K562 (cell line): ENCODE results near the gene ARFGEF2. TPM values are rescaled to one million over a fixed set of nuclear protein-coding genes. Genes with fewer than 3 reads are reported as not detected.

Source experiments
- ATAC-seq: fragments of 200-7000 bp; cut with Tn5 transposase; 3 replicates; pipeline ENCODE4 v1.9.1; 2020; ENCODE audit warnings: moderate library complexity
- BruUV-seq: library from RNA; stranded (reverse); fragments of 400-500 nt; replicated peaks from 2 replicates; lab custom pipeline; 2021; lab: Mats Ljungman, UMichigan
- CTCF ChIA-PET: fragments of 300-600 bp; formaldehyde crosslinking; extraction: SDS; loops from one replicate; lab custom pipeline; 2021; ENCODE audit warnings: low intra/inter-chr PET ratio; lab: Yijun Ruan, JAX
- POLR2A ChIA-PET: fragments of 300-600, 350-650 bp; sonication (Branson Sonifier 250); formaldehyde crosslinking; extraction: SDS; loops from one replicate; lab custom pipeline; 2021; ENCODE audit warnings: antibody characterized with exemption, inconsistent platforms; lab: Yijun Ruan, JAX
- DNase-seq, 4 experiments: peaks; one replicate each; pipeline versions ENCODE4 v3.0.0 to v3.0.0-alpha.2; 2011 to 2018; ENCODE audit warnings: low spot score in 3 of 4, mixed read lengths in 3 of 4; ENCODE audit errors: extremely low read depth in 1 of 4
- FAIRE-seq: peaks from 2 replicates; lab custom pipeline; 2011; peaks lifted over from hg19 to GRCh38; lab: Jason Lieb, UNC
- H2AFZ ChIP-seq: 2 replicates; pipeline ENCODE4 v1.6.0; 2011; ENCODE audit warnings: low read depth, low read length, control low read depth, inconsistent platforms
- H3K27ac ChIP-seq: fragments of 200-600 bp; 3 replicates; pipeline ENCODE4 v1.8.0; 2011; ENCODE audit warnings: low read depth, mild to moderate bottlenecking, control low read depth, inconsistent platforms, low read length, moderate library complexity, mixed read lengths; ENCODE audit errors: extremely low read depth
- H3K27me3 ChIP-seq, 2 experiments: fragments of 300-600 bp in 1 of 2; 2 replicates in 1 of 2; 3 replicates in 1 of 2; pipeline versions ENCODE4 v1.6.0 to v1.8.0; 2011; ENCODE audit warnings: inconsistent platforms in 2 of 2, low read length in 2 of 2, mild to moderate bottlenecking in 1 of 2, mixed read lengths in 1 of 2, moderate library complexity in 1 of 2; ENCODE audit not compliant: control insufficient read depth in 2 of 2, insufficient read depth in 2 of 2
- H3K36me3 ChIP-seq: fragments of 300-600 bp; 3 replicates; pipeline ENCODE4 v1.8.0; 2011; ENCODE audit warnings: mild to moderate bottlenecking, low read length, inconsistent platforms; ENCODE audit not compliant: control insufficient read depth, insufficient read depth
- H3K4me1 ChIP-seq, 2 experiments: fragments of 200-600 bp in 1 of 2; replicated peaks in 1 of 2; 2 replicates in 1 of 2; 3 replicates in 1 of 2; pipeline versions ENCODE4 v1.5.1 to v1.8.0; 2011; ENCODE audit warnings: inconsistent platforms in 2 of 2, low read length in 2 of 2, mild to moderate bottlenecking in 1 of 2, mixed read lengths in 1 of 2, moderate library complexity in 1 of 2; ENCODE audit not compliant: control insufficient read depth in 2 of 2, insufficient read depth in 2 of 2
- H3K4me2 ChIP-seq: 2 replicates; pipeline ENCODE4 v1.6.1; 2011; ENCODE audit warnings: low read length, control low read depth, inconsistent platforms, mixed read lengths; ENCODE audit not compliant: insufficient read depth
- H3K4me3 ChIP-seq: fragments of 200-600 bp; sonication (generic), shearing (Covaris generic); 2 replicates; pipeline ENCODE4 v1.5.1; 2016; ENCODE audit warnings: control low read depth, inconsistent platforms
- H3K79me2 ChIP-seq: fragments of 200-600 bp; 3 replicates; pipeline ENCODE4 v1.8.0; 2011; ENCODE audit warnings: low read length, inconsistent platforms; ENCODE audit not compliant: control insufficient read depth, insufficient read depth
- H3K9ac ChIP-seq, 2 experiments: 2 replicates each; pipeline versions ENCODE4 v1.6.0 to v1.6.1; 2011; ENCODE audit warnings: low read depth in 2 of 2, low read length in 2 of 2, control low read depth in 1 of 2, inconsistent platforms in 1 of 2, mild to moderate bottlenecking in 1 of 2, mixed read lengths in 1 of 2; ENCODE audit not compliant: insufficient read depth in 1 of 2
- H3K9me1 ChIP-seq: one replicate; pipeline ENCODE4 v1.6.0; 2011; ENCODE audit warnings: inconsistent platforms, mild to moderate bottlenecking, low read length, moderate library complexity; ENCODE audit not compliant: control insufficient read depth, insufficient read depth
- H3K9me3 ChIP-seq: replicated peaks from 2 replicates; pipeline ENCODE4 v1.5.1; 2011; ENCODE audit warnings: low read depth, low read length, inconsistent platforms; ENCODE audit not compliant: control insufficient read depth, insufficient read depth
- H4K20me1 ChIP-seq: replicated peaks from 2 replicates; pipeline ENCODE4 v1.6.1; 2011; ENCODE audit warnings: low read length, inconsistent platforms, mixed read lengths; ENCODE audit not compliant: control insufficient read depth, insufficient read depth
- CAMTA2 ChIP-seq: fragments of 250-450 bp; sonication (Bioruptor Pico); conservative IDR thresholded peaks from 2 replicates; pipeline ENCODE4 v1.5.1; 2022
- CBX3 ChIP-seq, 2 experiments: IDR thresholded peaks; 1 replicate in 1 of 2; 2 replicates in 1 of 2; pipeline ENCODE4 v1.6.1; 2012; ENCODE audit warnings: inconsistent platforms in 2 of 2, low read length in 2 of 2, borderline replicate concordance in 1 of 2, control low read depth in 1 of 2
- CCNT2 ChIP-seq: IDR thresholded peaks from 2 replicates; pipeline ENCODE4 v1.6.1; 2011; ENCODE audit warnings: borderline replicate concordance, low read depth, mild to moderate bottlenecking, moderate library complexity, mixed read lengths, low read length; ENCODE audit not compliant: insufficient read length; ENCODE audit errors: extremely low read depth
- CREM ChIP-seq: IDR thresholded peaks from 2 replicates; pipeline ENCODE4 v1.6.1; 2014; ENCODE audit warnings: antibody characterized with exemption, low read depth
- HDAC1 ChIP-seq, 2 experiments: fragments of 450-650 bp; IDR thresholded peaks; 2 replicates each; pipeline ENCODE4 v1.6.1; 2016 to 2017; ENCODE audit warnings: inconsistent platforms in 1 of 2, mild to moderate bottlenecking in 1 of 2, moderate library complexity in 1 of 2
- HMG20A ChIP-seq: fragments of 450-650 bp; formaldehyde crosslinking; conservative IDR thresholded peaks from 2 replicates; pipeline ENCODE4 v1.4.0; 2020; ENCODE audit warnings: mild to moderate bottlenecking, mixed read lengths
- MCM2 ChIP-seq: fragments of 450-650 bp; IDR thresholded peaks from 2 replicates; pipeline ENCODE4 v1.6.1; 2017; ENCODE audit warnings: low read depth, mild to moderate bottlenecking
- NEUROD1 ChIP-seq: fragments of 150-350 bp; IDR thresholded peaks from 2 replicates; pipeline ENCODE4 v1.6.1; 2014; ENCODE audit warnings: borderline replicate concordance, low read length, low read depth; ENCODE audit not compliant: partially characterized antibody
- RBBP5 ChIP-seq: fragments of 200-600 bp; sonication (generic); IDR thresholded peaks from 2 replicates; pipeline ENCODE4 v1.6.1; 2012; ENCODE audit warnings: borderline replicate concordance, mild to moderate bottlenecking, low read length, control low read depth, inconsistent platforms; ENCODE audit not compliant: insufficient read depth, poor library complexity, severe bottlenecking
- TFAM ChIP-seq: fragments of 250-450 bp; sonication (Bioruptor Pico); conservative IDR thresholded peaks from 2 replicates; pipeline ENCODE4 v1.5.0; 2021; ENCODE audit warnings: mild to moderate bottlenecking, moderate library complexity
- TRIM24 ChIP-seq, 2 experiments: fragments of 450-650 bp; IDR thresholded peaks; 2 replicates each; pipeline ENCODE4 v1.6.1; 2016
- ZNF12 ChIP-seq: sonication (generic); formaldehyde crosslinking; IDR thresholded peaks from 2 replicates; pipeline ENCODE4 v1.4.0; 2020; ENCODE audit warnings: mild to moderate bottlenecking, missing genetic modification reagents
- ZNF140 ChIP-seq: fragments of 250-450 bp; sonication (Bioruptor Pico); IDR thresholded peaks from 2 replicates; pipeline ENCODE4 v1.8.0; 2021; ENCODE audit warnings: moderate library complexity, mild to moderate bottlenecking, inconsistent platforms
- ZNF589 ChIP-seq: fragments of 200-800 bp; sonication (Bioruptor generic); IDR thresholded peaks from 2 replicates; pipeline ENCODE4 v1.6.1; 2016; ENCODE audit warnings: low read depth, missing genetic modification characterization, missing compliant biosample characterization
- ZNF778 ChIP-seq: fragments of 450-650 bp; formaldehyde crosslinking; IDR thresholded peaks from 2 replicates; pipeline ENCODE4 v1.4.0; 2020; ENCODE audit warnings: mild to moderate bottlenecking, moderate library complexity
- WGBS: fragments of 100-300 bp; shearing (Covaris generic); methylation state at CpG from one replicate; pipeline ENCODE4 v1.1.6; 2016; ENCODE audit warnings: low coverage, mixed read lengths; ENCODE audit not compliant: insufficient coverage; ENCODE audit errors: missing lambda C conversion rate; 5-methylcytosine and 5-hydroxymethylcytosine counted together
- in situ Hi-C: fragments of 300-500 bp; cut with MboI; formaldehyde crosslinking; loops from 4 replicates; pipeline ENCODE4 v1.15.0; 2018; ENCODE audit warnings: inconsistent platforms, mixed read lengths
- intact Hi-C: fragments of 100-400 bp; cut with micrococcal nuclease; formaldehyde crosslinking; loops from 2 replicates; pipeline ENCODE4 v1.14.2; 2022
- polyA plus RNA-seq, 8 experiments: library from polyadenylated mRNA; depleted of rRNA in 4 of 8; stranded (reverse) in 5 of 8; unstranded in 3 of 8; fragments of >200 nt; fragmentation: Nextera tagmentation in 2 of 8; fragmentation: Illumina TruSeq in 1 of 8; extraction: Ambion mirVana in 2 of 8; extraction: Trizol in 1 of 8; gene quantifications; 2 replicates each; pipeline versions ENCODE4 v1.2.1 to v1.2.3, GENCODE V29; 2011 to 2014; ENCODE audit warnings: inconsistent platforms in 1 of 8, missing spikeins in 1 of 8
- total RNA-seq, 7 experiments: library from RNA; depleted of rRNA in 6 of 7; stranded (reverse); fragments of >200 nt in 6 of 7; fragmentation: Illumina TruSeq in 2 of 7; extraction: Trizol in 2 of 7; gene quantifications; 2 replicates each; pipeline versions ENCODE4 v1.2.1 to v1.2.3, GENCODE V29; 2011 to 2021; ENCODE audit warnings: low replicate concordance in 1 of 7
- TF ChIP-seq, protein P1 (sequence below): fragments of 450-650 bp; IDR thresholded peaks from 2 replicates; pipeline ENCODE4 v1.6.1; 2016
- TF ChIP-seq, protein P2 (sequence below): fragments of 250-450 bp; sonication (Bioruptor Pico); IDR thresholded peaks from 2 replicates; pipeline ENCODE4 v1.5.0; 2020; ENCODE audit warnings: mild to moderate bottlenecking
- TF ChIP-seq, protein P3 (sequence below): sonication (generic); formaldehyde crosslinking; IDR thresholded peaks from 2 replicates; pipeline ENCODE4 v1.8.0; 2022; ENCODE audit warnings: mild to moderate bottlenecking, missing genetic modification reagents

The ARFGEF2 gene
- total and polyA plus RNA-seq, 9 of the 15 experiments (the other 6 are each of a cell fraction or from before 2014, with no cell fraction given) = 4.2 to 18.8 (median 13.7) TPM

DNA sequence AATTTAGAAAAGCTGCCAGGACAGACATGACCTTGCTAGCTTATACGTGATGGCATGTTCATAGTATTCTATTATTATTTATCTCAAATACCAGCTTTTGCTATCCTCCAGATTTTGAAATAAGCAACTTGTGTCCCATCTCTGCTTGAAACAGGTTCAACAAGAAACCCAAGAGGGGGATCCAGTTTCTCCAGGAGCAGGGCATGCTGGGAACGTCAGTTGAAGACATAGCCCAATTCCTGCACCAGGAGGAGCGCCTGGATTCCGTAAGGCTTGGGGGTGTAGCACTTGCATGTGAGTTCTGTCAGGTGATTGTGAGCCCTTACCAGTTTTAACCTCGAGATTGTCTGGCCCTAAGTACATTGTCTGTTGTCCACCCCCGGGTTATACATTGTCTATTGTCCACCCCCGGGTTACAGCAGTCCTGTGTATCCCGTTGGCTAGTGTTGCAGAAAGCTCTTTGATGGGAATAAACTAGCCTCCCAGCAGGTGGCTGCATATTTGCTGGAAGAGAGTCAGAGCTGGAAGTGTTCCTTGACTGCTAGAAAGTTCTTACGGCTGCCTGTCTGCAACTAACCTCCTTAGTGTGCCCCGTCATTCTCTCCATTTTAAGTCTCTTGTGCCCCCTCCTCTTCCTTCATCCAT is 63.2 kb downstream of the ARFGEF2 start:
- no TSS peak for BruUV-seq
- 84% methylated on average over 10 of the region's 10 CpGs for WGBS

More for the DNA sequence above, 63.2 kb downstream of the ARFGEF2 start:
- no peak overlapping the region for H3K27ac ChIP-seq
- H3K9me1 ChIP-seq = no peaks in the 10 kb centered on the region
- ChIA-PET CTCF (interaction anchor here (0.6 kb wide), 1 partner anchor 10 kb away, joined by 3 read pairs; no protein-coding TSS in a partner anchor), POLR2A (no interaction called here)
- FAIRE-seq (no peak), DNase-seq (no peak), ATAC-seq (no peak)
- no peaks in the 10 kb centered on the region; a peak in 1 of 5 replicates for H3K4me1 ChIP-seq
- no peak overlapping the region for H3K9ac ChIP-seq
- no peaks in the 10 kb centered on the region for H4K20me1 ChIP-seq
- no peak for TF ChIP-seq ZNF589 (CRISPR knock-in tag)
- TF ChIP-seq CAMTA2 (CRISPR knock-in tag) = no peak
- no peak for TF ChIP-seq ZNF140 (CRISPR knock-in tag)
- TF ChIP-seq HDAC1 (IDR thresholded peaks at IDR 0.05) = no peak
- no peak for TF ChIP-seq ZNF778 (CRISPR knock-in tag)
- no peak for TF ChIP-seq NEUROD1
- no peak for TF ChIP-seq TRIM24 (IDR thresholded peaks at IDR 0.05)
- TF ChIP-seq CREM = no peak
- TF ChIP-seq, protein P1, sequence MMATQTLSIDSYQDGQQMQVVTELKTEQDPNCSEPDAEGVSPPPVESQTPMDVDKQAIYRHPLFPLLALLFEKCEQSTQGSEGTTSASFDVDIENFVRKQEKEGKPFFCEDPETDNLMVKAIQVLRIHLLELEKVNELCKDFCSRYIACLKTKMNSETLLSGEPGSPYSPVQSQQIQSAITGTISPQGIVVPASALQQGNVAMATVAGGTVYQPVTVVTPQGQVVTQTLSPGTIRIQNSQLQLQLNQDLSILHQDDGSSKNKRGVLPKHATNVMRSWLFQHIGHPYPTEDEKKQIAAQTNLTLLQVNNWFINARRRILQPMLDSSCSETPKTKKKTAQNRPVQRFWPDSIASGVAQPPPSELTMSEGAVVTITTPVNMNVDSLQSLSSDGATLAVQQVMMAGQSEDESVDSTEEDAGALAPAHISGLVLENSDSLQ = no peak
- TF ChIP-seq TFAM (CRISPR knock-in tag) = no peak
- TF ChIP-seq HMG20A (CRISPR knock-in tag) = no peak
- no peak for TF ChIP-seq CCNT2
- no peak for TF ChIP-seq CBX3 (IDR thresholded peaks at IDR 0.05; ENCODE audit: borderline replicate concordance in 1 of 2, low read length in 2 of 2)
- no peak for TF ChIP-seq RBBP5
- no peak for TF ChIP-seq MCM2
- TF ChIP-seq, protein P2, sequence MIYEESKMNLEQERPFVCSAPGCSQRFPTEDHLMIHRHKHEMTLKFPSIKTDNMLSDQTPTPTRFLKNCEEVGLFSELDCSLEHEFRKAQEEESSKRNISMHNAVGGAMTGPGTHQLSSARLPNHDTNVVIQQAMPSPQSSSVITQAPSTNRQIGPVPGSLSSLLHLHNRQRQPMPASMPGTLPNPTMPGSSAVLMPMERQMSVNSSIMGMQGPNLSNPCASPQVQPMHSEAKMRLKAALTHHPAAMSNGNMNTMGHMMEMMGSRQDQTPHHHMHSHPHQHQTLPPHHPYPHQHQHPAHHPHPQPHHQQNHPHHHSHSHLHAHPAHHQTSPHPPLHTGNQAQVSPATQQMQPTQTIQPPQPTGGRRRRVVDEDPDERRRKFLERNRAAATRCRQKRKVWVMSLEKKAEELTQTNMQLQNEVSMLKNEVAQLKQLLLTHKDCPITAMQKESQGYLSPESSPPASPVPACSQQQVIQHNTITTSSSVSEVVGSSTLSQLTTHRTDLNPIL = no peak
- no peak for TF ChIP-seq ZNF12 (CRISPR knock-in tag)
- TF ChIP-seq, protein P3, sequence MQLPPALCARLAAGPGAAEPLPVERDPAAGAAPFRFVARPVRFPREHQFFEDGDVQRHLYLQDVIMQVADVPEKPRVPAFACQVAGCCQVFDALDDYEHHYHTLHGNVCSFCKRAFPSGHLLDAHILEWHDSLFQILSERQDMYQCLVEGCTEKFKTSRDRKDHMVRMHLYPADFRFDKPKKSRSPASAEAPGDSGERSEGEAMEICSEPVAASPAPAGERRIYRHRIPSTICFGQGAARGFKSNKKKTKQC = no peak
- H2AFZ ChIP-seq = no peak overlapping the region
- intact Hi-C loops (loop anchor here (10.0 kb wide), 1 partner anchor 110 kb away; no protein-coding TSS in a partner anchor), in situ Hi-C loops (no loop called here)
- no peaks in the 10 kb centered on the region for H3K27me3 ChIP-seq
- H3K36me3 ChIP-seq = peaks cover 70% of the 10 kb centered on the region
- H3K79me2 ChIP-seq = no peaks in the 10 kb centered on the region
- no peaks in the 10 kb centered on the region; the same call in 1 of the 2 replicates for H3K9me3 ChIP-seq
- no peak overlapping the region for H3K4me3 ChIP-seq
- H3K4me2 ChIP-seq = no peak overlapping the region
